GM21515 (cell line): ENCODE results near the gene PRR20E.
"Not testable (repeated sequence)": the region's sequence is repeated elsewhere in the genome, so short reads cannot be mapped to it uniquely, and the experiment has no call there.

ENCODE experiments used
- ATAC-seq: cut with Tn5 transposase; IDR thresholded peaks from one replicate; pipeline ENCODE4 v1.9.1; 2021; ENCODE audit not compliant: unreplicated experiment

Gene PRR20E

DNA sequence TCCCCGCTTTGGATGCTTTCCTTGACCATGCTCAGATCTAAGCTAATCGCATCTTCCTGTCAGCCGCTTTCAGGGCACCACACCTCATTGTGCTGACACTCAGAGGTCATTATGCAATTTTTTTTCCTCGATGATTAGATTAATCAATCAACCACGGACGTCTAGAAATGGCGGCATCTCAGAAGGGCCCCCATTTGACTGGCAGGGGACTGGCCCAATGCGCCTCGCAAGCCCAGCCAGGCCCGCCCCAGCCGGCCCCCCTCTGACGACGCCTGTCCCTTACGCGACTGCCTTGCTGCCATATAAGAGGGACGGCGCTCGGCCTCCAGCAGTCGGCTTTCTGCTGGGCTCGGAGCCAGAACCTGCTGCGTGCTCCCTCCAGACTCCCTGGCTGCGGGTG is at the start of gene PRR20E:
Gene PRR20E (plus strand): TSS at position 301 of the 400 bp plus-strand sequence. CDS start 387 bp downstream, outside the sequence.
- not testable (repeated sequence) for ATAC-seq

DNA sequence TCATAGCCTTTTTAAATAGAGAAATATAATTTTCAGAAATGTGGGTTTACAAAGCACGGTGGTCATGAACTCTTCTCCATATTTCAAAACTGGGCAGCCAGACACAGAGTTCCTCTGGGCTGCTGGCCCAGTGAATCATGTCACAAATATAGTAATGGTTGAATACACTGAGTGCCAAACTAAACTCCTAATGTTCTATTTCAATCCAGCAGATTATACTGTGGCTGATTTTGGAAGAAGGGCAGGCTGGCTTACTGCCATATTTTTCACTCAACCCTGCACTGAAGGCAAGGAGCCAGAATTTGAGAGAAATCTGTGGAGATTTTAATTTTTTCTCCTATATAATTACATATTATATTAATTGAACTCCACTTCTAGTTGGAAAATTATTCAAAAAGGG is 43.3 kb upstream of the PRR20E start:
- no peak for ATAC-seq

DNA sequence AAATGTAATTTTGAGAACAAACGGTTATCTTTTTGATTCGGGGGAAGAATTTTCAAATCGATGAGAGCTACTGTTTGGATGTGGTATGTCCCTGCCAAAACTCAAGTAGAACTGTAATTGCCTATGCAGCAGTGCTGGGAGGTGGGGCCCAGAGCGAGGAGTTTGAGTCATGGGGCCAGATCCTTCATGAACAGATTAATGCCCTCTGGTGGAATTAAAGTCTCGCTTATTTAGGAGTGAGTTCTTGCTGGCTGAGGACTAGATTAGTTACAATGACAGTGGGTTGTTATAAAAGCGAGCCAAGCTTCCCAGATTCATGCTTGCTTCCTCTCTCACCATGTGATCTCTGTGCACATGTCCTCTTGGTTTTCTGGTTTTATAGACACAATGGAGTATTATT is 38.1 kb upstream of the PRR20E start:
- ATAC-seq, result no peak

DNA sequence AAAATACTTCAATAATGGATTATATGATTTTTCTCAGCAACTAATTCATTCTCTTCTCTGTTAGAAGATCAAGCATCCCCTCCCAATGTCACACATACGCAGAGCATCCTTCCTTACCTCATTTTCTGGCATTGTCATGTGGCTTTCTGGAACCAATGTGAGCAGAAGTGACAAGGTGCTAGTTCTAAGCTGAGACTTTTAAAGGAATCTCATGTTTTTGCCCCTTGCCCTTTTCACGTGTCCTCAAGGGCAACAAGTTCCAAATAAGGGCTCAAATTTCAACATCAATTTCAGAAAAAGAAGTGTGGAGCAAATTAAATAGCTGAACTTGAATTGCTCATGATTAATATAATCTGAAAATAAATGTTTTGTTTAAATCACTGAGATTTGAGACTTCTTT is 30.9 kb upstream of the PRR20E start:
- ATAC-seq, result no peak

DNA sequence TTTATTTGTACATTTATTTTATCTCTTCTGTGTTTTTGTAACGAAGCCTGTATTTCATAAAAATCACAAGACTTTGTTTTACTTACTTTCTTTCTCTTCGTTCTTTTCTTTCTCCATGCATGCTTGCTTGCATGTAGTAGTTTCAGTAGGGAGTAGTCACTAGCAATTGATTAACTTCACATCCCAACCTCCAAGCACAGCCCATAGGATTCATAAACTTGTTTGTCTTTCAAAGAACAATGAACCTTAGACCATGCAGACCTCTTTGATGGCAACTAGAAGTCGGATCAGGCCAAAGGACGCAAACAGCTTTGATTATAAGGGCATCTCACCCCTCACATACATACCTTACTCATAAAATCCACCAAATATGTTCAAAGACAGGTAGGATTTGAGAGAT is 29.4 kb upstream of the PRR20E start:
- no peak for ATAC-seq

DNA sequence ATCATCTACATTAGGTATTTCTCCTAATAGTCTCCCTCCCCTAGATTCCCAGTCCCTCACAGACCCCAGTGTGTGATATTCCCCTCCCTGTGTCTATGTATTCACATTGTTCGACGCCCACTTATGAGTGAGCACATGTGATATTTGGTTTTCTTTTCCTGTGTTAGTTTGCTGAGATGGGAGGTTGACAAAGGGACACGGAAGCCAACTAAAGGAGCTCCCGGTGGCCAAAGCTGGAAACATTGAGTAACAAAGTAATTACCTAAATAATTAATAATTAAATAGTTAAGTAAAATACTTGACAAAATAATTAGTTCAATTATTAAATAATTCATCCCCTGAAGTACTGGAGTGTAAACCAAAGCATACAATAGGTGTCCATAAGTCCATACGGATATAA is 28.0 kb upstream of the PRR20E start:
- ATAC-seq, result no peak

DNA sequence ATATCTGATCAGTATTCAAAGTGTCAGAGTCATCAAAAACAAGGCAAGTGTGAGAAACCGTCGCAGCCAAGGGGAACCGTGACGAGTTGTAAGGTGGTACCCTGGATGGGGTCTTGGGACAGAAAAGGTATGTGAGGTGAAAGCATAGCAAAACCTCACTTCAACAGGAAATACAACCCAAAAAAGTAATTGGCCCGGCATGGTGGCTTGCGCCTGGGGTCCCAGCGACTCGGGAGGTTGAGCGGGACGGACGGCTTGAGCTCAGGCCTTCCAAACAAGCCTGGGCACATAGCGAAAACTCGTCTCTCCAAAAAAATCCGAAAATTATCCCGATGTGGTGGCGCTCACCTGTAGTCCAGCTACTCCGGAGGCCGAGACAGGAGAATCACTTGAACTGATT is 27.2 kb upstream of the PRR20E start:
- not testable (repeated sequence) for ATAC-seq

DNA sequence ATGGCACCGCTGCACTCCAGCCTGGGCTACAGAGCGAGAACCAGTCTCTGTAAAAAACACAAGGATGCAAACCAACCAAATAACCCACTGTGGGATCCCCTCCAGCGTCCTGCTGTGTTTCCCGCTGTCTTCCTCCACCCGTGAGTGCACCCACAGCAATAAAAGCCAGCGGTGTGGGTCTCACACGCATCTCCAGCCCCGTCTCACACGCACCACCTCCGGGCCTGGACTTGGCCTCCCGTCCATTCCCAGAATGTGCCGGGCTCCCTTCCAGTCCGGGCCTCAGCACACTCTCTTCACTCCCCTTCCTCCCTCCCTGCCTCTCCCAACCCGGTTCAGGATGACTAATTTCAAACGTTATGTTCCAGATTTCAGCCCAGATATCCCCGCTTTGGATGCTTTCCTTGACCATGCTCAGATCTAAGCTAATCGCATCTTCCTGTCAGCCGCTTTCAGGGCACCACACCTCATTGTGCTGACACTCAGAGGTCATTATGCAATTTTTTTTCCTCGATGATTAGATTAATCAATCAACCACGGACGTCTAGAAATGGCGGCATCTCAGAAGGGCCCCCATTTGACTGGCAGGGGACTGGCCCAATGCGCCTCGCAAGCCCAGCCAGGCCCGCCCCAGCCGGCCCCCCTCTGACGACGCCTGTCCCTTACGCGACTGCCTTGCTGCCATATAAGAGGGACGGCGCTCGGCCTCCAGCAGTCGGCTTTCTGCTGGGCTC is 26.6 kb upstream of the PRR20E start, which contains the start of gene PRR20A:
Gene PRR20A (plus strand): TSS at position 684 of the 734 bp plus-strand sequence. CDS start 387 bp downstream, outside the sequence.
- not testable (repeated sequence) for ATAC-seq

DNA sequence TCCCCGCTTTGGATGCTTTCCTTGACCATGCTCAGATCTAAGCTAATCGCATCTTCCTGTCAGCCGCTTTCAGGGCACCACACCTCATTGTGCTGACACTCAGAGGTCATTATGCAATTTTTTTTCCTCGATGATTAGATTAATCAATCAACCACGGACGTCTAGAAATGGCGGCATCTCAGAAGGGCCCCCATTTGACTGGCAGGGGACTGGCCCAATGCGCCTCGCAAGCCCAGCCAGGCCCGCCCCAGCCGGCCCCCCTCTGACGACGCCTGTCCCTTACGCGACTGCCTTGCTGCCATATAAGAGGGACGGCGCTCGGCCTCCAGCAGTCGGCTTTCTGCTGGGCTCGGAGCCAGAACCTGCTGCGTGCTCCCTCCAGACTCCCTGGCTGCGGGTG is 19.8 kb upstream of the PRR20E start, which contains the start of gene PRR20B:
Gene PRR20B (plus strand): TSS at position 301 of the 400 bp plus-strand sequence. CDS start 387 bp downstream, outside the sequence.
- ATAC-seq, result not testable (repeated sequence)

DNA sequence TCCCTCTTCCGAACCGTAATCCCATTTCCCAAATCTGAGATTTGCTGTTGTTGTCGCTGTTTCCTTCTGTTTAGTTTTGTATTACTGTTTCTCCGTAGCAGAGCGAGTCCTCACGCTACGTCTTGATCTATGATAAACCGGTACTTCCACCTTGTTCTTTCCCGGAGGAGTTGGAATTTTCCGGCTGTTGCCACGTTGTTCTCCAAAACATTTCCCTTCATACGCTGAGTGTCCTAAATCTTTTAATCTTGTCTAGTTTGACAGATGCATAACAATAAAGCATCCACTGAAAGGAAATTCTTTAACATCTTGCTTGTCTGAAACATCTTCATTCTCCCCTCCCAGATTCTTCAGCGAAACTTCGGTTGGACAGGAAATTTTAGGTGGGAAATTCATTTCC is 18.9 kb upstream of the PRR20E start:
- not testable (repeated sequence) for ATAC-seq

DNA sequence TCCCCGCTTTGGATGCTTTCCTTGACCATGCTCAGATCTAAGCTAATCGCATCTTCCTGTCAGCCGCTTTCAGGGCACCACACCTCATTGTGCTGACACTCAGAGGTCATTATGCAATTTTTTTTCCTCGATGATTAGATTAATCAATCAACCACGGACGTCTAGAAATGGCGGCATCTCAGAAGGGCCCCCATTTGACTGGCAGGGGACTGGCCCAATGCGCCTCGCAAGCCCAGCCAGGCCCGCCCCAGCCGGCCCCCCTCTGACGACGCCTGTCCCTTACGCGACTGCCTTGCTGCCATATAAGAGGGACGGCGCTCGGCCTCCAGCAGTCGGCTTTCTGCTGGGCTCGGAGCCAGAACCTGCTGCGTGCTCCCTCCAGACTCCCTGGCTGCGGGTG is 13.2 kb upstream of the PRR20E start, which contains the start of gene PRR20C:
Gene PRR20C (plus strand): TSS at position 301 of the 400 bp plus-strand sequence. CDS start 387 bp downstream, outside the sequence.
- not testable (repeated sequence) for ATAC-seq

DNA sequence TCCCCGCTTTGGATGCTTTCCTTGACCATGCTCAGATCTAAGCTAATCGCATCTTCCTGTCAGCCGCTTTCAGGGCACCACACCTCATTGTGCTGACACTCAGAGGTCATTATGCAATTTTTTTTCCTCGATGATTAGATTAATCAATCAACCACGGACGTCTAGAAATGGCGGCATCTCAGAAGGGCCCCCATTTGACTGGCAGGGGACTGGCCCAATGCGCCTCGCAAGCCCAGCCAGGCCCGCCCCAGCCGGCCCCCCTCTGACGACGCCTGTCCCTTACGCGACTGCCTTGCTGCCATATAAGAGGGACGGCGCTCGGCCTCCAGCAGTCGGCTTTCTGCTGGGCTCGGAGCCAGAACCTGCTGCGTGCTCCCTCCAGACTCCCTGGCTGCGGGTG is 6.7 kb upstream of the PRR20E start, which contains the start of gene PRR20D:
Gene PRR20D (plus strand): TSS at position 301 of the 400 bp plus-strand sequence. CDS start 387 bp downstream, outside the sequence.
- ATAC-seq, result not testable (repeated sequence)

DNA sequence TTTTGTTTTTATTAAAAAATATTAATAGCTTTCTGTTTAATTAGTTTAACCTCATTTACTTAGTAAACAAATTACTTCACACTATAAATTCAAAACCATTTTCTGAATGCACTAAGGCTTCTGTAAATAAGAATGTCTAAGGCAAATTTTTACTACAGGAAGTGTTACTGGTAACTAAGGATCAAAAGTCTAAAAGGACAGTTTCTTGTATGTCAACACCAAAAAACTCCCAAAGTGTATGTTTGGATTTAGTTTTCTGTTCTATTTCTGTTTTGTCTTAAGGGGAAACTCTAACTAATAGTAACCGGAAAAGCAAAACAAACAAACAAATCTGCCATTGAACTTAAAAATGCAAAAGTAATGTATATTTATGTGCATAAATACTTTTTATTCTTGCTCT is 24.7 kb downstream of the PRR20E start:
- no peak for ATAC-seq

DNA sequence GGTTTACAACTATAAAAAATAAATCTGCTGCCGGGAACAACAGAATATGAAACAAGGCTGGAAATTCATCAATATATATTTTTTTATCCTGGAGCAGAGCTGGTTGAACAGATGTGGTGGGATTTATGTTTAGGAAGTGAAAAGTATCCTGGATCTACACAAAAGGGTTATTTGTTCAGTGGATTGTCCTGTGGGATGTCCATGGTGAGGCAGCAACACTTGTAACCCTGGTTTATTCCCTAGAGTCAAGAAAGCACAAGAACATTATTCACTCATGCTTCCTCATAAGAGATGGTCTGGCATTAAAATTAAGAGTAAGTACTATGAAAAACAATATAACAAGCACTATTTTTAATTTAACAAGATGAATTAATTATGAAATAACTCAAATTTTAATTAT is 46.0 kb downstream of the PRR20E start:
- ATAC-seq, result no peak
